GM11168 (cell line): ENCODE data around the gene CTAG1B.
"Not testable (repeated sequence)": the region's sequence is repeated elsewhere in the genome, so short reads cannot be mapped to it uniquely, and the experiment has no call there.

ENCODE experiments used
- in situ Hi-C: fragments of 300-500 bp; cut with MboI; formaldehyde crosslinking; loops from one replicate; pipeline ENCODE4 v1.12.0; 2022; ENCODE audit warnings: low sequenced_read_pairs; ENCODE audit not compliant: unreplicated experiment

The CTAG1B gene

GRCh38 chrX:154630949-154631348 is 11.9 kb upstream of the CTAG1B start:
- in situ Hi-C loops = not testable (repeated sequence)

- in situ Hi-C loops = not testable (repeated sequence)
Measured at GRCh38 chrX:154628960-154629359, 9.9 kb upstream of the CTAG1B start.

GRCh38 chrX:154620767-154621414 is 1.8 kb upstream of the CTAG1B start:
- in situ Hi-C loops = not testable (repeated sequence)

- in situ Hi-C loops = not testable (repeated sequence)
Measured at GRCh38 chrX:154613586-154613985, 5.5 kb downstream of the CTAG1B start.

- in situ Hi-C loops = not testable (repeated sequence)
Measured at GRCh38 chrX:154611146-154611545, 7.9 kb downstream of the CTAG1B start.

- in situ Hi-C loops = not testable (repeated sequence)
Measured at GRCh38 chrX:154608823-154609222, 10.3 kb downstream of the CTAG1B start.

GRCh38 chrX:154607976-154608375 is 11.1 kb downstream of the CTAG1B start:
- in situ Hi-C loops = not testable (repeated sequence)

- in situ Hi-C loops = no loop called here
Measured at GRCh38 chrX:154607370-154607769, 11.7 kb downstream of the CTAG1B start.

- in situ Hi-C loops = no loop called here
Measured at GRCh38 chrX:154605566-154605965, 13.5 kb downstream of the CTAG1B start.

- in situ Hi-C loops = no loop called here
Measured at GRCh38 chrX:154603438-154604430, 15.3 kb downstream of the CTAG1B start.

- in situ Hi-C loops = no loop called here
Measured at GRCh38 chrX:154602766-154603437, 16.2 kb downstream of the CTAG1B start.

GRCh38 chrX:154602226-154602625 is 16.9 kb downstream of the CTAG1B start:
- in situ Hi-C loops = no loop called here

- in situ Hi-C loops = no loop called here
Measured at GRCh38 chrX:154600759-154601374, 18.2 kb downstream of the CTAG1B start.

- in situ Hi-C loops = no loop called here
Measured at GRCh38 chrX:154599531-154599930, 19.6 kb downstream of the CTAG1B start.

- in situ Hi-C loops = no loop called here
Measured at GRCh38 chrX:154598656-154599055, 20.4 kb downstream of the CTAG1B start.

- in situ Hi-C loops = no loop called here
Measured at GRCh38 chrX:154597221-154597620, 21.9 kb downstream of the CTAG1B start.

GRCh38 chrX:154596290-154596929 is 22.7 kb downstream of the CTAG1B start:
- in situ Hi-C loops = no loop called here

- in situ Hi-C loops = no loop called here
Measured at GRCh38 chrX:154595559-154596249, 23.4 kb downstream of the CTAG1B start.

- in situ Hi-C loops = no loop called here
Measured at GRCh38 chrX:154594491-154594890, 24.6 kb downstream of the CTAG1B start.
